SU-DHL-6 (cell line): ENCODE measurements around the gene EFCAB12.

ENCODE experiments used
- CTCF ChIP-seq: fragments of 200-600 bp; sonication (generic); IDR thresholded peaks from one replicate; pipeline ENCODE4 v1.5.1; 2017; ENCODE audit warnings: antibody characterized with exemption, mild to moderate bottlenecking, low read length, moderate library complexity; ENCODE audit not compliant: insufficient read depth, poor library complexity, severe bottlenecking
- EZH2phosphoT487 ChIP-seq: fragments of 200-600 bp; sonication (generic), shearing (Covaris generic); conservative IDR thresholded peaks from 2 replicates; pipeline ENCODE4 v1.6.1; 2018; ENCODE audit warnings: mild to moderate bottlenecking, antibody characterized with exemption, low read length, moderate library complexity, mixed read lengths

GRCh38 chr3:129377615-129378014 lies 50.8 kb downstream of the EFCAB12 start:
- TF ChIP-seq CTCF (no peak), EZH2phosphoT487 (no peak)
